Loucy (cell line): ENCODE measurements around the gene USP21.

Source experiments
- CTCF ChIP-seq: fragments of 200-600 bp; sonication (generic); conservative IDR thresholded peaks from 2 replicates; pipeline ENCODE4 v1.5.1; 2014; ENCODE audit warnings: mild to moderate bottlenecking, antibody characterized with exemption, low read length
- EZH2phosphoT487 ChIP-seq: fragments of 200-600 bp; IDR thresholded peaks from 2 replicates; pipeline ENCODE4 v1.6.1; 2018; ENCODE audit warnings: antibody characterized with exemption, mild to moderate bottlenecking, moderate library complexity, borderline replicate concordance

DNA sequence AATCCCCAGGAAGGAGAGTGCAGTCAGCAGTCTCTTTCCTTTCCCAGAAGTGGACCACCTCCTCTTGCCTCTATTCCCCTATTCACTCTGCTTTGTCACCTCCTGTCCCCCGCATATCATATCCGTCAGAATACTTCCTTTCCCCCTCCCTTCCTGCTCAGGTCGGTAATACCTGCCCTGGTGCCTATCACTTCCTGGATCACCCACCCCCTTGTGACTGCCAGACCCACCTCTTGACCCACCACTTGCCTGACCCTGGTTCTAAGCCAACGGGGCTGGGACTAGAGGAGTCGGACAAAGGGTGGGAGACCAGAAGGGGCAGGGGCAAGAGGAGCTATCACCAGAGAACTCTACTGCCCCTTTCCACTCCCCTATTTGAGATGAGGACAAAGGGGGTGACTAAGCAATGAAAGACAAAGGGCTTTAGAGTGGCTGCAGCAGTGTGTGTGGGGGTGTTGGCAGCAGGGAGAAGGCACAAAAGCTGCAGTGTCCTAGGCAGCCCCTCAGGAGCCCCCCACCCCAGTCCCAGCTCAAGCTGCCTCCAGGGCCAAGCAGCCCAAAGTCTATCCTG is 41.2 kb downstream of the USP21 start:
- TF ChIP-seq CTCF (no peak), EZH2phosphoT487 (no peak)
